ENCODE results near the gene TLE7.

- TF ChIP-seq CTCF (IDR thresholded peaks at IDR 0.05) (no peak), POLR2A (IDR thresholded peaks at IDR 0.05) (no peak)
Measured at GRCh38 chr16:71472051-71472450, 30.2 kb upstream of the TLE7 start.
